ENCODE results near the gene IRF2BPL.

IRF2BPL gene

DNA sequence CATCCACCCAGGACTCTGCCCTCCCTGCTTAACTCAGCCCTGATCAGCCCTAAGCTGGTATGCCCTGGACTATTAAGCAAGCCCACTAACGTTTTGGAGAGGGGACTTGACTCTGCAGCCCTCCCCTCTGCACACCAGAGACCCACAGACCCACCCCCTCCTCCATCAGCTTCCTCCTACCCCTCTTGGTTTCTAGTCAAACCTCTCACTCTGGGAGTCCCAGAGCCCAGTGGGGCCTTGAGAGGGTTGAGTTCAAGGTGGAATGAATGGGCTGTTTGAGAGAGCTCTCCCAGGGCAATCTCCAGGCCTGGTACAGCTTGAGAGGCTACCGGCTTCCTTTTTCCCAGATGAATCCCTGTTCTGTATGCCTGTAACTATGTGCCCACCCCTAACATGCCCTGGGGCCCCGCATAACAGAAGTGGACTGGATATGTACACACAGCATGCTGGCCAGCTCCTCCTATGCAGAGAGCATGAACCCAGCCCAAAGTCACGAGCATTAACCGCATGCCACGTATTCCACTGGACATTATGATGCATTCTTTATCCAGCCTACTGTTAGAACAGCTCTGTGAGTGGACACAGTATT, 43.6 kb downstream of the IRF2BPL start:
- DNase-seq = no peak

DNA sequence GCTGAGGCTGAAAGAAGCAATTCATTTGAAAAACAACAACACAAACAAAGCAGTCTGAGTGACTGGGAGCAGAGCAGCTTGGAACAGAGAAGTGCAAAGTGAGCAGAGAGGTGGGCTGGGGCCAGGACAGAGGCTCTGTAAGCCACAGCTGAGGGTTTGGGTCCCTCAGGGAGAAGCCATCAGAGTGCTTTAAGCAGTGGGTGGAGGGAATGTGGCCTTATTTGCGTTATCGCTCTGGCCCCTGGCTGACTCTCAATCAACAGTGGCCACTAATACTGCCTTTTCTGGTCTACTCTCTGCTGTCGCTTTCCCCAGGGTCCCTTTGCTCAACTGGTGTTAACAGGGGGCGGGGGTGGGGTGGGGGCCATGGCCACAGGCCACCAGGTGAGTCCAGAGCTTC, 44.2 kb downstream of the IRF2BPL start:
- no peak for DNase-seq

DNA sequence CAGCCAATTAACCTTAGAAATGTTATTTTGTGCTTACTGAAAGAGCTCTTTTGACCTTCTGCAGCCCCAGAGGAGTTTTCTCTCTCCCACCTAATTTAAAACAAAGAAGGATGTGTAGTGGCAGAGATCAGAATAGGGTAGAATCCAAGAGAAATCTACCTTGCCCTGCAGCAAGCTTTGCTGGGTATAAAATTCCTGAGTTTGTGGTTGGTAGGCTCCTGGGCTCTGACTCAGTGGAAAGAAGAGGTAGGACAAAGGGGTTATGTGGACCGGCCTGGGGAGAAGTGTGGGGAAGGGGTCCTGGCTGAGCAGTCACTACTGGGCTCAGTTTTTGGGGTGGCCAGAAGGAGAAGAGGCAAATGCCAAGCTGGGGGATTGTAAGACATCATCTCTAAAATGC, 46.8 kb downstream of the IRF2BPL start:
- DNase-seq = no peak

DNA sequence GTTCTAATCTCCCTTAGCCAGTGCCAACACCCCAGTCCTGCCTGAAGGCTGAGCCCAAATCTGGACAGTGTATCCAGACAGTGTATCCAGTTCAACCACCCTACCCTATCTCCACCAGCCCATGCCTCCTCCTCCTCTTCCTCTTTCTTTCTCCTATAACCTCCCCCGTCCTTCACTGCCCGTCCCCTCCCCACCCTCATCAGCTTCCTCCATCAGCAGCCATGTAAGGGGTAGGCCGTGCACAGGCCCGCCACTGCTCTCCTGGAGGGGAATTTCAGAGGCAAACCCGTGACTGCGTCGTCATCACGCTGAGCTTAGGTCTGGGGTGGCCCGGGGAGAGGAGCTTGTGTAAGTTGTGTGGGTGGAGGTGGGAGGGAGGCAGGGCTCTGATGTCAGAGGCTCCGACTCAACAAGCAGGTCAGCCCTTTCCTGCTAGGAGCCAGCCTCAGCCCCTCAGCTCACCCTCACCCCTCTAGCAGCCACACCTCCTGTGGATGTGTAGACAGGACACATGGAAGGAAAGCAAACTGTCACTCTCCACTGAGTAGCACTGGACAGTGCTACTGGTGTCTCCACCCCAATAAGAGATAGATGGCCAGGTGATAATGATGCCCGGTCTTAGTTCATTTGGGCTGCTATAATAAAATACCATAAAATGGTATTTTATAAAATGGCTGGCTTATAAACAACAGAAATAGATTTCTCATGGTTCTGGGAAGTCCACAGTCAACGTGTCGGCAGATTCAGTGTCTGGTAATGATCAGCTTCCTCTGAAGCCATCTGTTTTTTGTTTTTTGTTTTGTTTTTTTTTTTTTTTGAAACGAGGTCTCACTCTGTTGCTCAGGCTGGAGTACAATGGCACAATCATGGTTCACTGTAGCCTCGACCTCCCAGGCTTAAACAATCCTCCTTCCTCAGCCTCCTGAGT, 50.5 kb downstream of the IRF2BPL start:
- DNase-seq = no peak

DNA sequence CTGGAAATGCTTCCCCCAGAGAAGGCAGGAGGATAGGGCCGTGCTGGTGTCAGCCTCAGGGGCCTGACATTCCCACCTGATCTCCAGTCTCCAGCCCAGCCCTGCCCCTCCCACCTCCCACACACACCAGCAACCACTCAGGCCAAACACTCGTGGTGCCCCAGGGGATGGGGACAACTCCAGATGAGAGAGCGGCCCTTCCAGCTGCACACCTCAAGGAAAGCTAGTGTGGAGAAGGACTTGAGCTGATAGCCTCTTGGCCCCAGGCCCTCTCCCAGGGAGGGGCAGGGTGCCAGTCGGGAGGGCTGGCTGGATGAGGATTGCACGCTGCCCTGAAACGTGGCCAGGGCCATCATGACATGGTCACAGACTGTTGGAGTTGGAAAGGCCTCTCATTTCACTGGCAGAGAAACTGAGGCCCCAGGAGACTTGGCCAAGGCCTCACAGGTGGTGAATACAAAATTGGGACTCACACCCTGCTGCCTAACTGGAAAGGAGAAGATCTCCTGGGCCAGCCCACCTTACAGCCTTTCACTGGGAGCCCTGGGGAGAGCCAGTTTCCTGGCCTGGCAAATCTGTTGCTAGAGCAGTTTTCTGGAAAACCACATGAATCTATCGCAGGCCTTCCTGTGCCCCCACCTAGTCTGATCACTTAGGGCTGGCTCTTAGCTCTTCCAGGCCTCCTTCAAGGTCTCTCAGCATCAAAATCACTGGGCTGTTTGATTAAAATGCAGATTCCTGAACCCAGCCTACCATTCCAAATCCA, 52.1 kb downstream of the IRF2BPL start:
- DNase-seq = no peak

DNA sequence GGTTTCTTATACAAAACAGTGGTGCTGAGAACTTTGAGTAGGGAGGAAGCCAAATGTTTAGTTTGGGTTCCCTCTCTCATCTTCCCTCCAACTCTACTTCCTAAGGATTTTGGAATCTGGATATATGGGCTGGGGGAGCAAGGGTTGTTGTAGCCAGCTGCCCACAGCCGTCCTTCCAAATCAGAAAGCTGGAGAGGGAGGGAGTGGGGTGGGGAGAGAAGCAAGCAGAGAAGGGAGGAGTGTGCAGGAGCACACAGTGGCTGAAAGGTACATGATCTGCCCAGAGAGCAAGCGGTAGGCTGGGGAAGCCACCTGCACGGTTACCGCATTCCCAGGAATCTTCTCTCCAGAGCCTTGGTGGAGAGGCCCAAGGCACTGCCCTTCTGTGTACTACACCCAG, 52.7 kb downstream of the IRF2BPL start:
- no peak for DNase-seq

DNA sequence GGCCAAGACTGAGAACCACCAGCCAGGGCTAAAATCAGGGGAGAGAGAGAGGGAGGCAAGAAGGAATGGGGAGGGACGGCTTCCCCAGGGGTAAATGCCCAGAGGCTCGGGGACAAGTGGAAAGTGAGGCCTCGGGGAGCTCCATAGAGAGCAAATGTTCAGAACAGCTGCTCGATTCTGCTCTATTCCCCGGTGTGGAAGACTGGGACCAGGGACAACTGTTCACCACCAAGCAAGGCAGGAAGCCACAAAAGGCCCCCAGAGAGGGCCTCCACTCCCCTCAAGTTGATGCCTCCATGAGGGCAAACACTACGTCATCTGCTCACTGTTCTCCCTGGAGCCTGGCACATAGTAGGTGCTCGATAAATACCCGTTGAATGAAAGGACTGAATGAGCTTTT, 53.5 kb downstream of the IRF2BPL start:
- DNase-seq = no peak

All from NCI-H345 (cell line).